KOPT-K1 (cell line): ENCODE results near the gene ABCA6.
"Not testable (repeated sequence)": the region's sequence is repeated elsewhere in the genome, so short reads cannot be mapped to it uniquely, and the experiment has no call there.

Source experiments
- H3K27ac ChIP-seq: fragments of 200-600 bp; sonication (generic); 2 replicates; pipeline ENCODE4 v1.5.1; 2016; ENCODE audit warnings: antibody characterized with exemption, mild to moderate bottlenecking, low read depth, low read length; ENCODE audit not compliant: poor library complexity, severe bottlenecking
- H3K36me3 ChIP-seq: fragments of 200-600 bp; sonication (generic); 2 replicates; pipeline ENCODE4 v1.5.1; 2017; ENCODE audit warnings: antibody characterized with exemption, mild to moderate bottlenecking, low read length, moderate library complexity; ENCODE audit not compliant: insufficient read depth
- H3K9me3 ChIP-seq: fragments of 200-600 bp; sonication (generic); 2 replicates; pipeline ENCODE4 v1.5.1; 2017; ENCODE audit warnings: antibody characterized with exemption, low read length, mild to moderate bottlenecking; ENCODE audit not compliant: insufficient read depth, poor library complexity, severe bottlenecking

Gene ABCA6

DNA sequence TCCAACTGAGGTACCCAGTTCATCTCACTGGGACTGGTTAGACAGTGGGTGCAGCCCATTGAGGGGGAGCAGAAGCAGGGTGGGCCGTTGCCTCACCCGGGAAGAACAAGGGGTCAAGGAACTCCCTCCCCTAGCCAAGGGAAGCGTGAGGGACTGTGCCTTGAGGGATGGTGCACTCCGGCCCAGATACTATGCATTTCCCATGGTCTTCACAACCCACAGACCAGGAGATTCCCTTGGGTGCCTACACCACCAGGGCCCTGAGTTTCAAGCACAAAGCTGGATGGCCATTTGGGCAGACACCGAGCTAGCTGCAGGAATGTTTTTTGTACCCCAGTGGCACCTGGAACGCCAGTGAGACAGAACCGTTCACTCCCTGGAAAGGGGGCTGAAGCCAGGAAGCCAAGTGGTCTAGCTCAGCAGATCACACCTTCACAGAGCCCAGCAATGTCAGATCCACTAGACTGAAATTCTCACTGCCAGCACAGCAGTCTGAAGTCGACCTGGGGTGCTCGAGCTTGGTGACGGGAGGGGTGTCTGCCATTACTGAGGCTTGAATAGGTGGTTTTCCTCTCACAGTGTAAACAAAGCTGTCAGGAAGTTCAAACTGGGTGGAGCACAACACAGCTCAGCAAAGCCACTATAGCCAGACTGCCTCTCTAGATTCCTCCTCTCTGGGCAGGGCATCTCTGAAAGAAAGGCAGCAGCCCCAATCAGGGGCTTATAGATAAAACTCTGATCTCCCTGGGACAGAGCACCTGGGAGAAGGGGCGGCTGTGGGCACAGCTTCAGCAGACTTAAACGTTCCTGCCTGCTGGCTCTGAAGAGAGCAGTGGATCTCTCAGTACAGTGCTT lies 71.1 kb downstream of the ABCA6 start:
- not testable (repeated sequence) for H3K27ac ChIP-seq, H3K36me3 ChIP-seq, H3K9me3 ChIP-seq

DNA sequence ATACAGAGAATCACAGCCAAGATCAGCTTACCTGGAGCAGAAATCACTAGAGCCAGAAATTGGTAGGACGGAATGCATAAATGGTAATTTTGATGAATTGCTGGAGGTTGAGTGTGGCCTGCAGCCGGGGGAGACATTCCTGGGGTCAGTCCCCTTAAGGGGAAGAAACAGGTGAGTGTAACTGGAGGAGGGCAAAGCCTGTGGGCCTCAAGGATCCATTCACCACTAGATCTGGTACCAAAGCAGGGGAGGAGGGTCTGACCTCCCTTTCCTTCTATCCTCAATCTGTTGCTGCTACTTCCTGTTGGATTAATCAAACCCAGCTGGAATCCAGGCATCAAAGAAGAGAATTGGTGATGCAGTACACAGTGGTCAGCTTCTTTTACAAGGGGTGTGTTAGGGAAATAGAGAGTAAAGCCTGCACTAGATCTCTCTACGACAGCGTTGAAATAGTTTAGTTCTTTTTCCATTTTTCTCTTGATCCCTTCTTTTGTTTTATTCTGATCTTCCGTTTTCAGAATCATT lies 72.4 kb downstream of the ABCA6 start:
- Histone ChIP-seq H3K27ac (no peak overlapping the region), H3K36me3 (no peaks in the 10 kb centered on the region), H3K9me3 (no peaks in the 10 kb centered on the region)

DNA sequence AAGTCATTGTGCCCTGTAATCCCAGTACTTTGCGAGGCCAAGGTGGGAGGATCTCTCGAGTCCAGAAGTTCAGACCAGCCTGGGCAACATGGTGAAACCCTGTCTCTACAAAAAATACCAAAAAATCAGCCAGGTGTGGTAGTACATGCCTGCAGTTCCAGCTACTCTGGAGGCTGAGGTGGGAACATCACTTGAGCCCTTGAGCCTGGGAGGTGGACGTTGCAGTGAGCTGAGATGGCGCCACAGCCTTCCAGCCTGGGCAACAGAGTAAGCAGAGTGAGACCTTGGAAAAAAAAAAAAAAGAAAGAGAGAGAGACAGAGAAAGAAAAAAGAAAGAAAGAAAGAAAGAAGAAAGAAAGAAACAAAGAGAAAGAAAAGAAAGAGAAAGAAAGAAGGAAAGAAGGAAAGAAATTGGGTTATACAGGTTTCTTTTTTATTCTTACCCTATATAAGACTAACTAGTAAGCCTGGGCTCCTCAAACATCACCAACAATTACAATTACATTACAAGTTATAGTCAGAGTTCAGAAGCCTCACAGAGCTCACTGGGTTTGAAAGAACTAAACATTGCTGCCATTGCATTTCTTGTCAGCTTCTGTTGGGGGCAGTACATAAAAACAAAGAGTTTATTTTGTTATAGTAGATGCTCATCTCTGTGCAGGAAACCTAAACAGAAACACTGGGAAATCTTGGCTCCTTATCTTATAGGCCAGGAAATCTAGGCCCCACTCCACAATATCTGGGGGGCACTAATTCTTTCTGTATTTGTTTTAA lies 74.2 kb downstream of the ABCA6 start:
- no peaks in the 10 kb centered on the region for H3K9me3 ChIP-seq
- no peaks in the 10 kb centered on the region for H3K36me3 ChIP-seq
- H3K27ac ChIP-seq = no peak overlapping the region

DNA sequence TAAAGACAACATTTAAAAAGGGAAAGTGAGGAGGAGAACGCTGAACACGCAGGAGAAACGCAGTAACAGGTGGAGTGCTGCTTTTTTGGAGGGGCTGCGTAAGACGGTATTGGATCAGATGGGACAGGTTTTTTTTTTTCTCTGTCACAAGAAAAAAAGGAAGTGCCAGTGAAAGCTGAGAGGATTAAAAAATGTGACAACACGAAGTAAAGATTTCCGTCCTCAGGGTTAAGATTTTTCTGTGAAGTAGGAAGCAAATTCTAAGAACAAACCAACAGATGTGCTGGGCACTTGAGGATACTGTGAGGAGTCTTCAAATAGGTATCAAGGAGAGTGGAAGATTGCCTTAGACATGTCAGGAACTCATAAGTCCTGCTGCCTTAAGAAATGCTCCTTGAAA lies 75.2 kb downstream of the ABCA6 start:
- no peaks in the 10 kb centered on the region for H3K36me3 ChIP-seq
- no peak overlapping the region for H3K27ac ChIP-seq
- no peaks in the 10 kb centered on the region for H3K9me3 ChIP-seq

GRCh38 chr17:69065113-69065512 lies 76.6 kb downstream of the ABCA6 start:
- H3K36me3 ChIP-seq = no peaks in the 10 kb centered on the region
- no peaks in the 10 kb centered on the region for H3K9me3 ChIP-seq
- no peak overlapping the region for H3K27ac ChIP-seq

- Histone ChIP-seq H3K27ac (no peak overlapping the region), H3K9me3 (no peaks in the 10 kb centered on the region), H3K36me3 (no peaks in the 10 kb centered on the region)
Measured at GRCh38 chr17:69064476-69064875, 77.2 kb downstream of the ABCA6 start.

GRCh38 chr17:69064001-69064400 lies 77.7 kb downstream of the ABCA6 start:
- Histone ChIP-seq H3K27ac (no peak overlapping the region), H3K36me3 (no peaks in the 10 kb centered on the region), H3K9me3 (no peaks in the 10 kb centered on the region)

GRCh38 chr17:69062860-69063581 lies 78.7 kb downstream of the ABCA6 start:
- H3K9me3 ChIP-seq = no peaks in the 10 kb centered on the region
- H3K27ac ChIP-seq = no peak overlapping the region
- H3K36me3 ChIP-seq = no peaks in the 10 kb centered on the region

DNA sequence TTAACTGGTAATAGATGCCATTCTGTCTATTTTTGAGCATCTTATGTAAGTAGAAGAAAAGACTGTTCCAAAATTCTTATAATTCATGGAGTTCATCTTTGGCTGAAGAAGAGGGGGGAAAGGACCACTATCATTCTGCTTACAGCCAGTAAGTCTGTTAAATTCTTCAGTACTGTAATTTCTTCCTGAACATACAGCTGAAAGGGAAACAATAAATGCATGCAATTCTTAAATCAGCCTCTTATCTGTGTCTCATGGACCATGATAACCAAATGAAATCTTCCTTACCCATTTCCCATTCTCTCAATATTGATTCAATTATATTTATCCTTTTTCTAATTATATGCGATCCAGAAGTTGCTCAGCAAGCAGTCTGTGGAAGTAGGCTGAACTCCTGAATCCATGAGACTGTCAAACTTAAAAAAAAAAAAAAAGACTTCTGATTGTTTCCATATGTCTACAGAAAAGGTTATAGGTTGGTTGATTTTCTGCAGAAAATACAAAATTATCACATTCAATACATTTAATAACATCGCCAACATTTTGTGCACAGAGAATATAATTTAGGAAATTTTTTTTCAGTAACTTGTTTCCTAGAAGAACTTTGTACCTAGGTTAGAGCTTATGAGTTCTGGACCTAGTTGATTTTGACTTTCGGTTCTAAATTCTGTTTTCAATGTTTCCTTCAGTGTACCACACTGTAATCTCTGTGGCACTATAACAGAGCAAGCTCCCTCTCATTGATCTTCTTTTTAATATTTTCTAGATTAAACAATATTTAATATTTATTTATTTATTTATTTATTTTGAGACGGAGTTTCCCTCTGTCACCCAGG lies 79.8 kb downstream of the ABCA6 start:
- Histone ChIP-seq H3K36me3 (no peaks in the 10 kb centered on the region), H3K27ac (no peak overlapping the region), H3K9me3 (no peaks in the 10 kb centered on the region)

DNA sequence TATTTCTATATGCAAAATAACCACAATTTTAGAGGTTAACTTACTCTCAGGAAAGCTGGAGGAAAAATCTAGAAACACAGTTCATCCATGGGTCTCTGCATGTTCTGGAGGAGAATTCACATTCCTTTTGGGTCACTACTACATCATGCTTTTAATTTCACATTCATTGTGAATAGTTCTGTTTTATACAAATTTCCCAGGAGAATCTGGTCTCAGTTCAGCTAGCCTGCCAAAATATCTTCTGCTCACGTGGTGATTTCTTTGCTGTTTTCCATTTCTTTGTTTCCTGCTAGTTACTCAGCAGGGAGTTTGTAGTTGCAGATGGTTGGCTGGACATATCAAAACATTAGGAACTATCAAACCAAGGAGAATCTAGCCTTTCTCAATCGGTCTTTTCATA lies 80.9 kb downstream of the ABCA6 start, which contains the start of gene ABCA9:
ABCA9 (minus strand) TSS at position 106 of the 400 bp plus-strand sequence. CDS start 9,801 bp downstream, outside the sequence.
- no peak within 1 kb of the TSS for H3K27ac ChIP-seq

GRCh38 chr17:69059458-69060175 lies 82.1 kb downstream of the ABCA6 start:
- Histone ChIP-seq H3K9me3 (no peaks in the 10 kb centered on the region), H3K27ac (no peak overlapping the region), H3K36me3 (no peaks in the 10 kb centered on the region)

More for the DNA sequence above, 80.9 kb downstream of the ABCA6 start, which contains the start of gene ABCA9:
- H3K9me3 ChIP-seq = no peaks in the 10 kb centered on the region
- H3K36me3 ChIP-seq = no peaks in the 10 kb centered on the region

- H3K27ac ChIP-seq = no peak overlapping the region
Measured at GRCh38 chr17:69058165-69058564, 83.5 kb downstream of the ABCA6 start.

DNA sequence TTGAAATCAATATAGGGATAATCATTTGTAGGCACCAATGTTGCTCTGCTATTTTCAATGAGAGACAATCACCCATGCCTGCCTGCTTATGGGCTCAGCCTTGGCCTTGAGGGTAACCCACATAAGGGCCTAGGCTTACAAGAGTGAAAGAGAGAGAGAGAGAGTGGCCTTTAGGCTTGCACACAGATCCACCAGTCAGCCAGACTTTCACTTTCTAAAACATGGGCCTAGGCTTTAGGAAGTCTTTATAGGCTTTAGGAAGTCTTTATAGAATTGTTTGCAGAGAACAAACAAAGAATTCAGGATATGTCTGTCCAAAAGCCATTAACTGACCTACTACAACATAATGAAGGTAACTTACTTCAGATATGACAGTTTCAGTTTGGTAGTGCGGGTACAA lies 84.4 kb downstream of the ABCA6 start:
- Histone ChIP-seq H3K9me3 (no peaks in the 10 kb centered on the region), H3K36me3 (no peaks in the 10 kb centered on the region), H3K27ac (no peak overlapping the region)

More at GRCh38 chr17:69058165-69058564, 83.5 kb downstream of the ABCA6 start:
- Histone ChIP-seq H3K36me3 (no peaks in the 10 kb centered on the region), H3K9me3 (no peaks in the 10 kb centered on the region)
